Trophoblast cell (in vitro differentiated cells and primary cell): ENCODE data around the gene CCL25.

Experiments
- DNase-seq, 2 donors: peaks; one replicate each; pipeline ENCODE4 v3.0.0-alpha.2; 2016
- H2AFZ ChIP-seq: 2 replicates; pipeline ENCODE4 v1.6.1; 2013; ENCODE audit warnings: low read length, moderate library complexity, mild to moderate bottlenecking; ENCODE audit not compliant: insufficient read depth, poor library complexity
- H2AK5ac ChIP-seq: 2 replicates; pipeline ENCODE4 v1.6.1; 2013; ENCODE audit warnings: mild to moderate bottlenecking, low read length
- H2BK120ac ChIP-seq: 2 replicates; pipeline ENCODE4 v1.6.1; 2013; ENCODE audit warnings: low read length, mild to moderate bottlenecking, moderate library complexity; ENCODE audit not compliant: insufficient read depth, poor library complexity
- H2BK12ac ChIP-seq: 2 replicates; pipeline ENCODE4 v1.6.1; 2013; ENCODE audit warnings: mild to moderate bottlenecking, low read length, moderate library complexity
- H2BK5ac ChIP-seq: 2 replicates; pipeline ENCODE4 v1.6.1; 2013; ENCODE audit warnings: low read length, low read depth, moderate library complexity, mild to moderate bottlenecking; ENCODE audit not compliant: poor library complexity
- H3K14ac ChIP-seq: 2 replicates; pipeline ENCODE4 v1.6.1; 2013; ENCODE audit warnings: mild to moderate bottlenecking, low read length
- H3K18ac ChIP-seq: 2 replicates; pipeline ENCODE4 v1.6.1; 2013; ENCODE audit warnings: mild to moderate bottlenecking, low read length
- H3K23ac ChIP-seq: 2 replicates; pipeline ENCODE4 v1.6.1; 2013; ENCODE audit warnings: low read length
- H3K27ac ChIP-seq: 2 replicates; pipeline ENCODE4 v1.5.1; 2013; ENCODE audit warnings: low read depth, mild to moderate bottlenecking, inconsistent platforms, low read length, moderate library complexity
- H3K27me3 ChIP-seq: 2 replicates; pipeline ENCODE4 v1.6.1; 2013; ENCODE audit warnings: inconsistent platforms, mild to moderate bottlenecking, low read length, moderate library complexity; ENCODE audit not compliant: insufficient read depth
- H3K36me3 ChIP-seq, 2 experiments: 1 replicate in 1 of 2; 2 replicates in 1 of 2; pipeline ENCODE4 v1.6.1; 2013; ENCODE audit warnings: low read length in 2 of 2, mild to moderate bottlenecking in 2 of 2, moderate library complexity in 1 of 2; ENCODE audit not compliant: insufficient read depth in 2 of 2, control insufficient read depth in 1 of 2
- H3K4ac ChIP-seq: 2 replicates; pipeline ENCODE4 v1.6.1; 2013; ENCODE audit warnings: low read depth, mild to moderate bottlenecking, low read length, moderate library complexity
- H3K4me1 ChIP-seq, 2 experiments: 1 replicate in 1 of 2; 2 replicates in 1 of 2; pipeline ENCODE4 v1.6.1; 2013; ENCODE audit warnings: low read length in 2 of 2, mild to moderate bottlenecking in 2 of 2, moderate library complexity in 1 of 2; ENCODE audit not compliant: insufficient read depth in 2 of 2, control insufficient read depth in 1 of 2
- H3K4me2 ChIP-seq: 2 replicates; pipeline ENCODE4 v1.6.1; 2013; ENCODE audit warnings: inconsistent platforms, mild to moderate bottlenecking, low read length, moderate library complexity
- H3K4me3 ChIP-seq: 2 replicates; pipeline ENCODE4 v1.5.1; 2013; ENCODE audit warnings: mild to moderate bottlenecking, low read depth, low read length, inconsistent platforms
- H3K79me1 ChIP-seq: one replicate; pipeline ENCODE4 v1.6.1; 2013; ENCODE audit warnings: low read length
- H3K79me2 ChIP-seq: 2 replicates; pipeline ENCODE4 v1.6.1; 2013; ENCODE audit warnings: low read length, mild to moderate bottlenecking; ENCODE audit not compliant: control insufficient read depth, insufficient read depth, poor library complexity
- H3K9ac ChIP-seq: 2 replicates; pipeline ENCODE4 v1.6.1; 2013; ENCODE audit warnings: mild to moderate bottlenecking, low read length
- H3K9me3 ChIP-seq: 2 replicates; pipeline ENCODE4 v1.6.1; 2013; ENCODE audit warnings: low read depth, mild to moderate bottlenecking, control low read depth, inconsistent platforms, low read length; ENCODE audit not compliant: insufficient read depth
- H4K12ac ChIP-seq: 2 replicates; pipeline ENCODE4 v1.6.1; 2013; ENCODE audit warnings: low read depth, mild to moderate bottlenecking, low read length, moderate library complexity
- H4K8ac ChIP-seq: 2 replicates; pipeline ENCODE4 v1.6.1; 2013; ENCODE audit warnings: low read depth, mild to moderate bottlenecking, low read length, moderate library complexity
- H4K91ac ChIP-seq: one replicate; pipeline ENCODE4 v1.6.1; 2013; ENCODE audit warnings: low read depth, mild to moderate bottlenecking, low read length, moderate library complexity
- WGBS: extraction: QIAGEN DNeasy Blood & Tissue Kit; methylation state at CpG from one replicate; pipeline ENCODE4 v1.1.7; 2013; ENCODE audit warnings: missing lambda C conversion rate; ENCODE audit not compliant: insufficient read length, insufficient coverage; ENCODE audit errors: extremely low coverage; 5-methylcytosine and 5-hydroxymethylcytosine counted together

Gene CCL25

DNA sequence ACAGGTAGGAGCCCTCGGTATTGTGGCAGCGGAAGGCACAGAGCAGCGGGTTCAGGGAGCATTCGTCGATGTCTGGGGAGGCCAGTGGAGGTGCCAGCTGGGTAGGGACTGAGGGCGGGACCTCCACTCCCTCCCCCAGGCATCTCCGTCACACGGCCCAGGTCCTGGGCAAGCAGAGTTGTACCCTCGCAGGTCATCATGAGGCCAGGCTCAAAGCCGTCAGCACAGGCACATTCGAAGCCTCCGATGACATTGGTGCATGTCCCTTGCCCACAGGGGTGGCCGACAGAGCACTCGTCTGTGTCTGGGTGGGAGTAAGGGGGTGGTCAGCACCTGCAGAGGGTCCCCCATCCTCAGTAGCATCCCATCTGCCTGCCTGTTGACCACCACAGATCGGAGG is 35.3 kb downstream of the CCL25 start:
- Histone ChIP-seq H3K4me3 (no peak overlapping the region), H4K12ac (no peak overlapping the region), H2BK12ac (no peak overlapping the region), H3K9ac (no peak overlapping the region), H3K27ac (no peak overlapping the region), H3K27me3 (no peaks in the 10 kb centered on the region), H3K79me1 (no peaks in the 10 kb centered on the region), H3K4ac (no peak overlapping the region), H2AK5ac (no peak overlapping the region), H2BK120ac (no peak overlapping the region), H3K4me1 (no peaks in the 10 kb centered on the region), H2AFZ (no peak overlapping the region), H3K9me3 (peaks cover 13% of the 10 kb centered on the region), H2BK5ac (no peak overlapping the region), H3K36me3 (peaks cover 27 to 28% of the 10 kb centered on the region in 2 experiments), H4K8ac (no peak overlapping the region), H3K14ac (no peak overlapping the region), H3K23ac (no peak overlapping the region), H3K18ac (no peak overlapping the region), H3K79me2 (no peaks in the 10 kb centered on the region), H3K4me2 (no peak overlapping the region), H4K91ac (no peak overlapping the region)
- WGBS = no CpG with 5 or more reads among the region's 15 CpGs
- no peak for DNase-seq

DNA sequence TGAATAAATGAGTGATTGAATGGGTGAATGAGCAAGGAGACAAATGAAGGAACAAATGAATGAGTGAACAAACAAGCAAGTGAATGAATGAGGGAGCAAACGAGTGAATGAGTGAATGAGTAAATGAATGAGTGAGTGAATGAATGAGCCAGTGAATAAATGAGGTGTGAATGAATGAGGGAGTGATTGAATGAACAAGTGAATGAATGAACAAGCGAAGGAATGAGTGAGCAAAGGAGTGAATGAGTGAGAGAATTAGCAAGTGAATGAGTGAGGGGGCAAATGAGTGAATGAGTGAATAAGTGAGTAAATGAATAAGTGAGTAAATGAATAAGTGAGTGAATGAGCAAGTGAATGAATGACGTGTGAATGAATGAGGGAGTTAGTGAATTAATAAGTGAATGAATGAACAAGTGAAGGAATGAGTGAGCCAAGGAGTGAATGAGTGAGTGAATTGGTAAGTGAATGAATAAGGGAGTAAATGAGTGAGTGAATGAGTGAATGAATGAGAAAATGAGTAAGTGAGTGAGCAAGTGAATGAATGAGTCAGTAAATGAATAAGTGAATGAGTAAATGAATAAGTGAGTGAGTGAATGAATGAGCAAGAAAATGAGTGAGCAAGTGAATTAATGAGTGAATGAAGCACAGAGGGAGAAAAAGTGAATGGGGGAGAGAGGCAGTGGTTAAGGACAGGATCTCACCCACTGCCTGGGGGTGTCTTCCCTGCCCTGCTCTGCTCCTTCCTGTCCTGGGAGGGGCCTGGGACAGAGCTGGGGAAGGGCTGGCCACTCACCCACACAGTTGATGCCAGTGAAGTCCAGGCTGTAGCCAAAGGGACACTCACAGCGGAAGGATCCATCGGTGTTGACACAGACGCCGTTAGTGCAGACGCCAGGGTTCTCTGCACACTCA is 36.4 kb downstream of the CCL25 start:
- no peak overlapping the region for H3K18ac ChIP-seq
- H3K79me2 ChIP-seq = no peaks in the 10 kb centered on the region
- H3K36me3 ChIP-seq = peaks cover 29% of the 10 kb centered on the region in 2 experiments
- no peak overlapping the region for H4K12ac ChIP-seq
- no peak overlapping the region for H2BK12ac ChIP-seq
- H3K23ac ChIP-seq = no peak overlapping the region
- no peak overlapping the region for H2BK120ac ChIP-seq
- peaks cover 15% of the 10 kb centered on the region for H3K9me3 ChIP-seq
- no peak overlapping the region for H3K4me3 ChIP-seq
- H4K8ac ChIP-seq = no peak overlapping the region
- H3K4me2 ChIP-seq = no peak overlapping the region
- no peak overlapping the region for H3K9ac ChIP-seq
- no peaks in the 10 kb centered on the region for H3K27me3 ChIP-seq
- no peak overlapping the region for H2AFZ ChIP-seq
- no peak overlapping the region for H3K14ac ChIP-seq
- no peak overlapping the region for H2BK5ac ChIP-seq
- no peak overlapping the region for H3K4ac ChIP-seq
- H3K4me1 ChIP-seq = no peaks in the 10 kb centered on the region
- no peak overlapping the region for H2AK5ac ChIP-seq
- H3K27ac ChIP-seq = no peak overlapping the region
- H3K79me1 ChIP-seq = no peaks in the 10 kb centered on the region
- peak in 1 of 2 donors; percentile 4 for DNase-seq
- no peak overlapping the region for H4K91ac ChIP-seq
- 100% methylated on average over 1 of the region's 8 CpGs for WGBS

DNA sequence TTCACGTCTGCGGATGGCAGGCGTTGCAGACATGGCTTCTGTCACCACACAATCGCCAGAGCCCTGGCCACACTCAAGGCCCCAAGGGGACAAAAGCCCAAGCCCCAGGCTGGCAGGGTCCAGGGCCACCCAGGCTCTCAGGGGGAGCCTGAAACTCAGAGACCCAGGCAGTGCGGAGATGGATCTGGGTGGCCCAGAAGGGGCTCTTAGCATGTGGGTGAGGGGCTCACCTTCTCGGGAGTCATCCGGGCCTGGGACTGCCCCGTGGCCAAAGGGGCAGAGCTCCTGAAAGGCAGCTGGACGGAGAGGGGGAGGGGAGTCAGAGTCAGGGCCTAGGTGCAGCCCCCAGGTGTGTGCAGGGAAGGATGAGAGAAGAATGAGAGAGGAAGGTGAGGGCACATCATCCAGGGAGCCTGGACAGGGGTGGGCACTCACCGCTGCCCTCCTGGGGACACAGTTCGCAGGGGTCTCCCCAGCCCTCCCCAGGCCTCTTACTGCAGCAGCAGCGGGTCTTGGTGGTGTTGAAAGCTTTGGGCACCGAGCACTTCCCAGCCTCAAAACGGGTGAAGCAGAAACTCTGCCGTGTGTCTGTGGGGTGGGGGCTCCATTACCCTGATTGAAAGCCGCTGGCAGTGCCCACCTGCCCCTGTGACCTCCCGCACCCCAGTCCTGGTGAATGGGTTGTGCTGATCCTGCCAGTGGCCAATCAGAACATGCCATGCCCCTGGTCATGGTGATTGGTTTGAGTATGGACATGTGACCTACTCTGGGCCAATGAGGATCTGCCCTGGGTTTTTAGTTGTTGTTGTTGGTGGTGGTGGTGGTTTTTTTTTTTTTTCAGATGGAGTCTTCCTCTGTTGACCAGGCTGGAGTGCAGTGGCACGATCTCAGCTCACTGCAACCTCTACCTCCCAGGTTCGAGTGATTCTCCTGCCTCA is 37.4 kb downstream of the CCL25 start:
- no peak overlapping the region for H2BK120ac ChIP-seq

GRCh38 chr19:8090950-8091349 is 38.4 kb downstream of the CCL25 start:
- Histone ChIP-seq H3K9me3 (peaks cover 23% of the 10 kb centered on the region), H3K18ac (no peak overlapping the region), H4K12ac (no peak overlapping the region), H3K27me3 (no peaks in the 10 kb centered on the region), H3K4ac (no peak overlapping the region), H3K4me1 (no peaks in the 10 kb centered on the region), H3K36me3 (peaks cover 43 to 44% of the 10 kb centered on the region in 2 experiments), H2BK5ac (no peak overlapping the region), H2AK5ac (no peak overlapping the region), H2BK120ac (no peak overlapping the region), H3K79me2 (no peaks in the 10 kb centered on the region), H3K23ac (no peak overlapping the region), H3K9ac (no peak overlapping the region), H2AFZ (no peak overlapping the region), H2BK12ac (no peak overlapping the region), H3K4me2 (no peak overlapping the region), H3K27ac (no peak overlapping the region), H4K8ac (no peak overlapping the region), H3K4me3 (no peak overlapping the region), H3K14ac (no peak overlapping the region), H4K91ac (no peak overlapping the region), H3K79me1 (no peaks in the 10 kb centered on the region)
- WGBS = no CpG with 5 or more reads among the region's 2 CpGs
- no peak for DNase-seq

More for the DNA sequence above, 37.4 kb downstream of the CCL25 start:
- Histone ChIP-seq H3K4ac (no peak overlapping the region), H2AFZ (no peak overlapping the region), H3K9me3 (peaks cover 18% of the 10 kb centered on the region), H3K9ac (no peak overlapping the region), H3K4me2 (no peak overlapping the region), H3K4me3 (no peak overlapping the region), H2BK12ac (no peak overlapping the region), H4K91ac (no peak overlapping the region), H4K12ac (no peak overlapping the region), H4K8ac (no peak overlapping the region), H2BK5ac (no peak overlapping the region), H3K36me3 (peaks cover 36 to 37% of the 10 kb centered on the region in 2 experiments), H3K18ac (no peak overlapping the region), H3K79me2 (no peaks in the 10 kb centered on the region), H3K23ac (no peak overlapping the region), H2AK5ac (no peak overlapping the region), H3K14ac (no peak overlapping the region), H3K27me3 (no peaks in the 10 kb centered on the region), H3K79me1 (no peaks in the 10 kb centered on the region), H3K4me1 (no peaks in the 10 kb centered on the region), H3K27ac (no peak overlapping the region)
- DNase-seq = no peak
- no CpG with 5 or more reads among the region's 19 CpGs for WGBS
